ENCODE results near the gene CD163L1.

Gene CD163L1

GRCh38 chr12:7321624-7322023 is 122.3 kb downstream of the CD163L1 start:
- DNase-seq = no peak

DNA sequence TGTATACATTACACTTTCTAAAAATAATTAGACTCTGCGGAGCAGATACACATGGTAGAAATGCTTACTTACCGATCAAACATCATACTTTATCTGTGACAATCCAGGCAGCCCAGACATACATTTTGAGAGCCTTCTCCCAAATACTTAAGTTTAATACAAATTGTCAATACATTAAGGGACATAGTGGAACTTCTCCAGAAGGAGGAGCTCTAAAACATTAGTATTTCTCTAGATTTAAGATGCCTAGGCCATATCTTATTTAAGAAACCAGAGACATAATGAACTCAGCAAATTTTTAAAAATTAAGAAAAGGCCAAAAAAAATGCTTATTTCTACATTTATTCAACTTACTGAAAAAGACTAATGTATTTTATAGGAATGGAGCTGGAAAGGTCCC is 124.0 kb downstream of the CD163L1 start:
- no peak for DNase-seq

DNA sequence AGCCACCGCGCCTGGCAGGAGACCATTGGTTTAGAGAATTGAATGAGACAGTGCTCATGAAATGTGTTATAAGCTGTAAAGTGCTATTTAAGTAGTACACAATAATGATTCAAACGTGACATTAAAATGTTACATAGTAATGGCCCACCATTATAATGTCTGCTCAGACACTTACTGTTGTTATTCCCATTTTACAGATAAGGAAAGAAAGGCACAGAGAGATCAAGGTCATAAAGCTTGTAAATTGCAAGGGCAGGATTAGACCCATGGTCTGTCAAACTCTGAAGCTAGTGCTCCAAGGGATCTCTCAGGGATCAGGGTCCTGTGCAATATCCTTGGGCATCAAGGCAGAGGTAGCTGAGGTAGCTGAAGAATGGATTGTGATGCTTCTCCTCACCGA is 133.9 kb downstream of the CD163L1 start:
- DNase-seq = no peak
